Measurements from ENCODE around the gene FBP2. TPM values are rescaled to one million over a fixed set of nuclear protein-coding genes. Genes with fewer than 3 reads are reported as not detected.
A peak's percentile ranks its signal among the peaks of the same experiment; 100 is the strongest.

Gene FBP2
- total and polyA plus RNA-seq, 8 donors: 0.46 to 0.95 (median 0.60) TPM; not detected in 1

GRCh38 chr9:94525396-94526035 lies 68.1 kb downstream of the FBP2 start:
- Histone ChIP-seq H3K4me1 (no peaks in the 10 kb centered on the region), H3K27ac (no peak overlapping the region), H3K9me3 (no peaks in the 10 kb centered on the region), H3K36me3 (no peaks in the 10 kb centered on the region), H3K4me3 (no peak overlapping the region), H3K27me3 (no peaks in the 10 kb centered on the region)
- 88 to 93% methylated on average over 7 of the region's 7 CpGs for WGBS, 2 donors
- intact Hi-C loops (cut with DNase I): no loop called here
- ATAC-seq (no peak), DNase-seq (no peak), FAIRE-seq (no peak)
- no peak for TF ChIP-seq CTCF (IDR thresholded peaks at IDR 0.05)

- Histone ChIP-seq H3K9me3 (no peaks in the 10 kb centered on the region), H3K4me1 (peaks cover 0 to 1% (median 0%) of the 10 kb centered on the region in 3 donors), H3K4me3 (no peak overlapping the region), H3K27ac (no peak overlapping the region), H3K27me3 (no peaks in the 10 kb centered on the region), H3K36me3 (no peaks in the 10 kb centered on the region)
- TF ChIP-seq CTCF (IDR thresholded peaks at IDR 0.05): no peak
- no peak for ATAC-seq
- WGBS, 2 donors: 82 to 89% methylated on average over 4 of the region's 4 CpGs
- intact Hi-C loops (cut with DNase I): no loop called here
- no peak for FAIRE-seq
- DNase-seq: no peak
These were observed 76.4 kb downstream of the FBP2 start for GRCh38 chr9:94517254-94517653.

GRCh38 chr9:94514722-94515121 lies 78.9 kb downstream of the FBP2 start:
- Histone ChIP-seq H3K27ac (no peak overlapping the region), H3K9me3 (no peaks in the 10 kb centered on the region), H3K27me3 (no peaks in the 10 kb centered on the region), H3K4me3 (no peak overlapping the region), H3K36me3 (no peaks in the 10 kb centered on the region), H3K4me1 (peaks cover 0 to 8% (median 5%) of the 10 kb centered on the region in 3 donors)
- no peak for DNase-seq
- no peak for ATAC-seq
- WGBS, 2 donors: 85 to 87% methylated on average over 3 of the region's 3 CpGs
- FAIRE-seq: no peak
- intact Hi-C loops (cut with DNase I): no loop called here
- no peak for TF ChIP-seq CTCF (IDR thresholded peaks at IDR 0.05)

- DNase-seq: no peak
- ATAC-seq: no peak
- Histone ChIP-seq H3K4me3 (no peak overlapping the region), H3K27ac (no peak overlapping the region), H3K9me3 (no peaks in the 10 kb centered on the region), H3K36me3 (no peaks in the 10 kb centered on the region), H3K27me3 (no peaks in the 10 kb centered on the region), H3K4me1 (peaks cover 0 to 8% (median 5%) of the 10 kb centered on the region in 3 donors)
- intact Hi-C loops (cut with DNase I): no loop called here
- WGBS, 2 donors: 24 to 27% methylated on average over 2 of the region's 2 CpGs
- no peak for TF ChIP-seq CTCF (IDR thresholded peaks at IDR 0.05)
- FAIRE-seq: no peak
These were observed 81.7 kb downstream of the FBP2 start for GRCh38 chr9:94511955-94512265.

- FAIRE-seq (no peak), DNase-seq (no peak), ATAC-seq (peak; percentile 41 to 83 (median 54))
- Histone ChIP-seq H3K27ac (no peak overlapping the region), H3K36me3 (no peaks in the 10 kb centered on the region), H3K9me3 (no peaks in the 10 kb centered on the region), H3K4me3 (no peak overlapping the region), H3K4me1 (peaks cover 0 to 8% (median 5%) of the 10 kb centered on the region in 3 donors), H3K27me3 (no peaks in the 10 kb centered on the region)
- TF ChIP-seq CTCF (IDR thresholded peaks at IDR 0.05): no peak
- WGBS, 2 donors: 34 to 38% methylated on average over 6 of the region's 6 CpGs
- intact Hi-C loops (cut with DNase I): no loop called here
These were observed 82.3 kb downstream of the FBP2 start for GRCh38 chr9:94511134-94511954.
